NCI-H2196 (cell line): ENCODE results near the gene EFCAB8.

Experiments used
- DNase-seq: peaks from one replicate; lab custom pipeline; 2025; ENCODE audit not compliant: unreplicated experiment; lab: John Stamatoyannopoulos, UW

Gene EFCAB8

DNA sequence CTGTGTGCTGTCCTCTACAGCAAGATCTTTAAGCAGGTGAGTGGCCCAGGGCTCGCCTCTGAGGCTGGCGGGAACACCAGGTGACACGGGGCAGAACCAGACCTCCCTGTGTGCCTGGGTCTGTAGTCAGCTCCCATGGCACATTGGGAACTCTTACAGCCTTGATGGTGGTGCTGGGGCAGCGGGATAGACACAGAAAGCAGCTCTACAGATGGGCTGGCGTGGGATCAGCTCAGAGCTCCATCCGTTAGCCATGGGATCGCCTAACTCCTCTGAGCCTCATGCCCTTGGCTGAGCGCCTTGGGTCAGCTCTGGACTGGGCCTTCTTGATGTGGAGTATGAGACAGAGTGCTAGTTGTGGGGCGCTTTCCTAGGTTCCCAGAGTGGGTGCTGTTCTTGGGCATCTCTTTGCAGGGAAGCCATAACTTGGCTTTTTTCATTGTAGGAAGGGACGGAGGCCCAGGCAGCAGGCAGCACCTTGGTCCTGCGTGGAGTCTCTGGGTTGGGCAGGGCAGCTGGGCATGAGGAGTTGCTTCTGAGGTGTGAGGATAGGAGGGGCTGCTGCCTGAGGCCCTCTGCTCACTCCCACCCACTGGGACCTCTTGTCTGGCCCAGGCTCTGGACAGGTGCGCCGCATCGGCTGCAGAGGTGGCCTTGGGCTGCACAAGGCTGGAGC is 51.3 kb downstream of the EFCAB8 start:
- no peak for DNase-seq

DNA sequence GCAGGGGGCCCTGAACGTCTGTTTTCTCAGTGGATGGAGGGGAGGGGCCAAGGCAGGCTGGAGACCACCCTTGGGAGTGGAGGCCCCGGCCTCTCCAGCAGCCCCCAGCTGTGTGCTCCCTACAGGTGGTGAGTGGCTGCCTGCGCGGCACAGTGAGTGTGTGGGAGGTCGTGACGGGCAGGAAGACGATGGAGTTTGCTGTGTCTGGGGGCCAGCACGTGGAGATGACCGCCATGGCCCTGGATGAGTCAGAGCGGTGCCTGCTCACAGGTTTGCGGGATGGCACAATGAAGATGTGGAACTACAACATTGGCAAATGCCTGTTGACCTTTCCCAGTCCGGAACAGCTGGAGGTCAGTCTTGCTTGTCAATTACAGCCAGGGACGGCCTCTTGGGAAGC is 52.6 kb downstream of the EFCAB8 start:
- no peak for DNase-seq

DNA sequence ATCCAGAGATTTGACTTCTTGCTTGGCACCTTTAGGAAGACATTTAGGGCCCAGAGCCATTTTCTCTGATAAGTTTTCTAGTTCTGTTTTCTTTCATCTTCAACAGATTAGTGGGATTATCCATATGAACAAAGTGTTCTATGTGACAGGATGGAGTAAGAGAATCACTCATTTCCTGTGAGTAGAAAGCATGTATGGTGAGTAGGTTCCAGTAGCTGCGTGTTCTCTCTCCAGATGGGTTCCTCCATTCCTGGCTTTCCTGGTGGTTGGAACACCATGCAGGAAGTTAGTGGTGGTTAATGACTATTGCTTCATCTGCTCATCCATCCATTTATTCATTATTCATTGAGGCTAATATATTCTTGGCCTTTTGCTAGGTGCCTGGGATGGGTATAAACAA is 54.0 kb downstream of the EFCAB8 start:
- no peak for DNase-seq

GRCh38 chr20:32914031-32914430 is 55.3 kb downstream of the EFCAB8 start:
- DNase-seq: no peak

DNA sequence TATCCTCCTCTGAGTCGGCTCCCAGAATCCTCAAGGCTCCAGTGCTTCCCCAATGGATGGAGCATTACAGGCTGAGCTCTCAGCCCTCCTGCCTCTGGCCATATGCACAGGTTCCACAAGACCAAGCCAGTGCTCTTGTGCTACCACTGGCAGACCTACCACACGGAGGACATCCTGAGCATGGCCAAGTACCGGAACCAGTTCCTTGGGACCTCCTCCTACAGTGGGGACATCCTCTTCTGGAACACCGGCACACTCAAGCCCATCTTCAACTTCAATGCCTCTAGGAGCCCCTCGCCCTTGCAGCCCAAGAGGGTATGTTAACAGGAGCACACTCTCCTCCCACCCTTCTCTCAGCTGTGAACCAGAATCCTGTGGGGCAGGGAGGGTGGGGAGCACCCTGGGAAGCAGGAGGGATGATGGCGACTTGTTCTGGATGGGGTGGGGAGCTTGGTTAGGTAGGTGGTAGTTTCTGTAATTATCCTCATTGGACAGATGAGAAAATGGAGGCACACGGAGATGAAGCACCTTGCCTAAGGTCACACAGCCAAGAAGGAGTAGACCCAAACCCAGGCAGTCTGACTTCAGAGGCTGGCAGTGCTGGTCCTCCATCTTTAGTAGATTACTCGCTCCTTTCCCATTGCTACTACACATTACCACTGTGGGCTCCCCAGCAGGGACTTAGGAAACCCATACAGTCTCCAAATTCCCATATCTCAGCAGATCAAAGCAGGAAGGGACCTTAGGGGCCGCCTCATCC is 58.6 kb downstream of the EFCAB8 start:
- DNase-seq: no peak

DNA sequence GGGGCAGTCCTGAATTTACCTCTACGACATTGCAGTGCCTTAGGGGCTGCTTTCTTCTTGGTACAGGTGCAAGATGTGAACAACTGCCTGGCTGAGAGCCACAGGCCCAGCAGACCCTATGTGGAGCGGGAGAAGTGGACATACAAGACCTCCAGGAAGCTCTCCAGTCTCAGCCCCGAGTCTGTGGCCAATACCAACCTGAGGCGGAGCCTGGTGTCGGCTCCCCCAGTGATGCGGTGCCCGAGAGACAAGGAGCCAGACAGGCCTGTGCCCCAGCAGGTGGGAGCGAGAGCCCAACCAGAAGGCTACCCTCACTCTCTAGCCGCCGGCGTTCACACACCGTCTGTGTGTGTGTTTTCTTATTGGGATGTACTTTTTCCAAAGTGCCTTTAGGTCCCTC is 59.6 kb downstream of the EFCAB8 start:
- DNase-seq: no peak

DNA sequence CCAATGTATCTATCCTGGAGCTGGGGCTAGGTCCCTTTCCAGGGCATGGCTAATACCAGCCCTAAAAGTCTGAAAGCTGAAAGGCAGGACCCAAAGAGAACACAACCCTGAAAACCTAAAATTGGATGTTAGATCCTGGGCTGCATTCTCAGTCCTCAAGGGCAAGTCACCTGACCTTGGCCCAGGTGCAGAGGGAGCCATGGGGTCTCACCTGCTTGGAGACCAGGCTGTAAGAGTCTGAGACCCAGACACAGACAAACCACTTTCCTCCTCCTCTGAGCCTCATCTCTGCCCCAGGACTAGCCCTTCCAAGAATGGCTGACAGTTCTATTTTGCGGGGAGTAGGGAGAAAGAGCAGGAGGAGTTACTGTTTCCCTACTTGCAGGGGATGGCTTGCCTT is 60.0 kb downstream of the EFCAB8 start:
- DNase-seq: no peak

- no peak for DNase-seq
These were observed 61.3 kb downstream of the EFCAB8 start for GRCh38 chr20:32920066-32920465.

GRCh38 chr20:32920530-32921298 is 62.0 kb downstream of the EFCAB8 start:
- no peak for DNase-seq

- no peak for DNase-seq
These were observed 63.7 kb downstream of the EFCAB8 start for GRCh38 chr20:32922466-32922865.

GRCh38 chr20:32924781-32925180 is 66.1 kb downstream of the EFCAB8 start:
- no peak for DNase-seq

DNA sequence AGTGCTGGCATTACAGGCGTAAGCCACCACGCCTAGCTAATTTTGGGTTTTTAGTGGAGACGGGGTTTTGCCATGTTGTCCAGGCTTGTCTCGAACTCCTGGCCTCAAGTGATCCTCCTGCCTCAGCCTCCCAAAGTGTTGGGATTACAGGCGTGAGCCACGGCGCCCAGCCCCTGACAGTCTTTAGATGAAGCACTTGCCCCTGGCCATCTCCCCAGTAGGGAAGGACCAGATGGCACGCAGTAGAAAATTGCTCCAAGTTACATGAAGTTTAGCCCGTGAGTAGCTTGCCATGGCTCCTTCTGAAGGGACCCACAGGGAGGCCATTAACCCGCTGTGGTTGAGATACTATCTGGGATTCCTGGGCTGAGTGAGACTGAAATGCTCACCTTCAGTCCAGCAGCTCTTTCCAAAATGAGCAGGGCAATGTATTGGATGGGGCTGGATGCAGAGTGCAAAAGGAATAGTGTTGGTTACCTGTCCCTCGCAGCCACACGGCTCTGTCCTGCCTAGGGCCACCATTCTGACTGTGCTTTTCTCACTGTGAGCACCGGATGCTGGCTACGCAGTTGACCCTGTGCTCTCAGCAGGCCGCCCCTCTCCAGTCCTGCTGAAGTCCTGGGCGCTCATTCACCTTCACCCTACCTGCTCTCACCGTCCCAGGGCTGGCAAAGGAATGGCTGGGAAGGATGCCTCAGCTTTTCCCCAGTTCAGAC is 66.9 kb downstream of the EFCAB8 start:
- DNase-seq: no peak

DNA sequence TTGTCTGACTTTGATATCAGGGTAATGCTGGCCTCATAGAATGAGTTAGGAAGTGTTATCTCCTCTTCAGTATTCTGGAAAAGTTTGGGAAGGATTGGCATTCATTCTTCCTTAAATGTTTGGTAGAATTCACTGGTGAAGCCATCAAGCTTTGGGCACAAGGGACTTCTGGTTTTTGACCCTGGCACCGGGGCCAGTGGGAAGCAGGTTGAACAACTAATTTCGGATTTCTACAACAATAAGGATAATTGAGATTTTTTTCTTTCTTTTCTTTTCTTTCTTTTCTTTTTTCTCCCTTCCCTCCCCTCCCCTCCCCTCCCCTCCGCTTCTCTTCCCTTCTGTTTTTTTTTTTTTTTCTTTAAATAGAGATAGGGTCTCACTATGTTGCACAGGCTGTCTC is 70.4 kb downstream of the EFCAB8 start:
- no peak for DNase-seq

- no peak for DNase-seq
These were observed 71.5 kb downstream of the EFCAB8 start for GRCh38 chr20:32930181-32930580.

GRCh38 chr20:32930701-32931100 is 72.0 kb downstream of the EFCAB8 start:
- DNase-seq: no peak

- no peak for DNase-seq
These were observed 75.9 kb downstream of the EFCAB8 start for GRCh38 chr20:32934580-32934979.

DNA sequence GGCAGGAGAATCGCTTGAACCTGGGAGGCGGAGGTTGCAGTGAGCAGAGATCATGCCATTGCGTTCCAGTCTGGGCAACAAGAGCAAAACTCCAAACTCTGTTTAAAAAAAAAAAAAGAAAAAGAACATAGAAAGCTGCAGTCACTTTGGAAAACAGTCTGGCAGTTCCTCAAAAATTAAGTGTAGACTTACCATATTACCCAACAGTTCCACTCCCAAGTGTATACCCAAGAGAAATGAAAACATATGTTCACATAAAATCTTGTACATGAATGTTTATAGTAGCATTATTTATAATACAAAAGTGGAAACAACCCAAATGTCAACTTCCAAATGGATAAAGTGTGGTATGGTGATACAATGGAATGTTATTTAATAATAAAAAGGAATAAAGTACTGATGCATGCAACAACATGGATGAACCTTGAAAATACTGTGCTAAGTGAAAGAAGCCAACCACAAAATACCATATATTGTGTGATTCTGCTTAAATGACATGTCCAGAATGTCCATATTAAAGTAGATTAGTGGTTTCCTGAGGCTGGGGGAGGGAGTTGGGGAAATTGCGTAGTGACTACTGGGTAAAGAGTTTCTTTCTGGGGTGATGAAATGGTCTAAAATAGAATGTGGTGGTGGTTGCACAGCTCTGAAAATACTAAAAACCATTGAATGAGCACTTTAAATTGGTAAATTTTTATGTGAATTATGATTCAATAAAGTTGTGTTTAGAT is 82.6 kb downstream of the EFCAB8 start:
- DNase-seq: no peak

DNA sequence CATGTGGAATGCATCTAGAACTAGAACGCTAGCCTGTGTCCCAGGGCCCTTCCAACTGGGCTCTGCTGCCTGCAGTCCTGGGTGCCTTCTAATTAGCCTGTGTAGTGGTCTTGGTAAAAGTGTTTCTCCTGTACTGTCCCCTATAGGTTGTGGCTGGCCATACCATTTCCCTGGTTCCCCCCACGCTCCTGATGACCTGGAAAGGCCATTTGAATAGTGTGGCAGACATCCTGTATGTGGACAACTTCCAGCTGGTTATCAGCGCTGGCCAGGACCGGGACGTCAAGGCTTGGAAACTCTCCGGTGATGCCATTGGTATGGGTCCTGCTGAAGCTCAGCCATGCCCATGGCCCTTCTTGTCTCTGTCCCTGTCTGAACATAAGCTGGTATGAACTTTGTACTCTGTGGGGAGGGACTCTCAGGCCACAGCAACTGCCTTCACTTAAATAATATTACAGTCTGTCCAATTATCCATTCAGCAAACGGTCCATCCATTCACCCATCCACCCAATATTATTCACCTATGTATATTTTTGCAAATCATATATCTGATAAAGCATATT is 84.8 kb downstream of the EFCAB8 start:
- no peak for DNase-seq

GRCh38 chr20:32945710-32946221 is 87.0 kb downstream of the EFCAB8 start:
- DNase-seq: no peak

DNA sequence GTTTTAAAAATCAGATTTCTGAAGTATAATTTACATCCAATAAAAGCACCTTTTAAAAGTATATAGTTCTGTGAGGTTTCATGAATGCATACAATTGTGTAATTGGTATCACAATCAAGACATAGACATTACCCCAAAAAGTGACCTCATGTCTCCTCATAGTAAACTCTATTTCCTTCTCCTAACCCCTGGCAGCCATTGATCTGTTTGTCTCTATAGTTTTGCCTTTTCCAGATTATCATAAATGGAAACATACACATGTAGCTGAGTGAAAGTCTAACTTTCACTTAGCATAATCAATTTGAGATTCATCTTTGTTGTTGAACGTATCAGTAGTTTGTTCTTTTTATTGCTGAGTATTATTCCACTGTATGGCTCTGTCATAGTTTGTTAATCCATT is 87.9 kb downstream of the EFCAB8 start:
- DNase-seq: no peak
